HG03196 (cell line): ENCODE measurements around the gene DACH2.

Source experiments
- ATAC-seq: cut with Tn5 transposase; IDR thresholded peaks from one replicate; pipeline ENCODE4 v1.9.1; 2021; ENCODE audit not compliant: unreplicated experiment

DACH2 gene

DNA sequence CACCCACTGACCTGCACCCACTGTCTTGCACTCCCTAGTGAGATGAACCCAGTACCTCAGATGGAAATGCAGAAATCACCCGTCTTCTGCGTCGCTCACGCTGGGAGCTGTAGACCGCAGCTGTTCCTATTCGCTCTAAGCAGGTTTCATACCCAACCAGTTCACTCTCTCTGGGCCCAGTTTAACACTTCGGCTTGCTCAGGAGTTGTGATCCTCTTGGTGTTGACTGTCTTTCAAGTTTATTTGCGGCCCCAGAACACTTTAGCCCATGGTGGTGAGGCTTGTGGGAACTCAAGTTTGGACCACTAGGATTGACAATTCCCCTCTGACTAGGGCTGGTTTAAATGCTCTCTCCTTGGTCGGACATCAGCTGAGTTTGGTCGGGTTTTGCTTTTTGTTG is 147.0 kb downstream of the DACH2 start:
- ATAC-seq = no peak

GRCh38 chrX:86322913-86323312 is 174.7 kb downstream of the DACH2 start:
- no peak for ATAC-seq

GRCh38 chrX:86329174-86329573 is 180.9 kb downstream of the DACH2 start:
- ATAC-seq = no peak

- ATAC-seq = no peak
Observed at GRCh38 chrX:86348669-86349068, 200.4 kb downstream of the DACH2 start.

- ATAC-seq = no peak
Observed at GRCh38 chrX:86349115-86349514, 200.9 kb downstream of the DACH2 start.

DNA sequence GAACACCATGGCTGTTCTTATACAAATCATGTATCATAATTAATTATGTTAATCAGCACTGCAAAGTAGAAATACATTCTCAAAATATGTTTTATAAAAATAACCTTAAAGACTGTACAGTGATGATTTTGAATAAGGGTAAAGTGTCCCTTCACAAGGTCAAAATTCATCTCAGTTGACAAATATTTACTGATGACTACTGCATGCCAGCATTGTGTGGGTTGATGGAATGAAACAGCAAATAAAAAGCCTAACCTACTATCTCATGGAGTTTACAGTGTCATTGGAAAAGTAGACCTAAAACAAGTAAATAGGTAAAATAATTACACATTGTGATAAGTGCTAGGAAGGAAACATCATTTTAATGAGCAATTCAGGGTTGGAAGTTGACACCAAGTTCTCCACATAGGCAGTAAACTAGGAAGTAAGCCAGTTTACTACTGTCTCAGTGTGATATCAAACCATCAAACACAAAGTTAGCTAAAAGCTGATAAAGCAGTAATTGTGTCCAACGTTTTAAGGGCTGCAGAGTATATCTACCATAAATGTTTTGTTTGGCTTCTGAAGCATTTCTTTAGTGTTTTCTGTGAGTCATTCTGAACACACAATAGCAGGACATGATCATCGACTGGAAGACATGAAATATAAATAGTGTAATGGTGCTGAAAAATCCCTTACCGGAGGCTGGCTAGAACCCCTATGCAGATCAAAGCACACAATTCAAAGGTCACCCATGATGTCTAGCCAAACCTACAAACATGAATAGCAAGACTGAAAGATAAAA is 221.8 kb downstream of the DACH2 start:
- ATAC-seq = no peak

DNA sequence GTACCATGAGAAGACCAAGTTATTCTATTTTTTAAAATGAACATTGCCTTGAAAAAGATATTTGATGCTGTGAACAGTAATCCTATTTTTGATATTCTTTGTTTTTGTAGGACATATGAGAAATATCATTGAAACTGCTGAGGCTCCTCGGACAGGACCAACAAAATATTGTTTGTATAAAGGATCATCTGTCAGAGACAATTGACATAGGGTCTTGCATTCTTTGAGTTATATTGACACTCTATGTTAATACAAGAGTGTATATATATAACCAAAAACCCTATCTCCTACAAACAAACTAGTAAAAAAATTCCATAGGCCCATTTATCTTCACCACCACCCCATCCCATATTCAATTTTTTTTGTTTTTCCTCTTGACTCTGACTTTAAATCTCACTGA is 222.7 kb downstream of the DACH2 start:
- no peak for ATAC-seq

GRCh38 chrX:86379209-86379608 is 231.0 kb downstream of the DACH2 start:
- ATAC-seq = no peak

DNA sequence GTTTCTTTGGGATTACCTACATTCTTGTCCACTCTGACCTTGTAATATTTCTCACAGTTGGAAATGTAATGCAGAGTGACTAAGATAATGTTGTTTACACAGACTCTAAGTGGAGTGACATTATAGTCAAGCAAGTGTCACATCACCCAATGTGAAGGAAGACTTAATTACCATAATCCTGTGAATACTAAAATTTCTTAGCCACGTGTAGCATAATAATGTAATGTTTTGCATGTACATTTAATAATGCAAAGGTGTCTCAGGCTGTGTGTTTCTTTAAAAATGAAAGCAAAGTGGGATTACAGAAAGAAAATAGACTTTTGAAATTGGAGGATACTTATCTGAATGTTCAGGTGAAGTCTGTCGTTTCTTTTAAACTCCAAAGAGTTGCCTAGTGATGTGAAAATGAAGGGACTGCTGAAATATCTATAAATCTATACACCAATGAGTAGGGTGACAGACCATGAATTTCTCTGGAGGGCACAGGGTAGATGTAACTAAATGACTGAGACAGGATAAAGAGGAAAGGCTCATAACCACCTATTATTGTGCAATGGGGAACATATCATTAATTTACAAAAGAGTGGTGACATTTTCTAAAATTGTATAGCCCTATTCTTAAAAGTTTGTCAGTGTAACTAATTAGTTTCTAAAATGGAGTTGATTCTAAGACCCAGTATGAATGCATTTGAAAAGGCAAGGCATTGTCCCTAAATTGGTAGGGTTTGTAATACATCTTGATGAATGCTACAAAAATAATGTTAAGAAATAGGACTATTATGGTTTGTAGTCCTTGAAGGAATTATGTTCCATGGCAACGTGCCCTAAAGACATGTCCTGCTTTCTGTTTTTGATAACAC is 235.7 kb downstream of the DACH2 start:
- ATAC-seq = no peak

DNA sequence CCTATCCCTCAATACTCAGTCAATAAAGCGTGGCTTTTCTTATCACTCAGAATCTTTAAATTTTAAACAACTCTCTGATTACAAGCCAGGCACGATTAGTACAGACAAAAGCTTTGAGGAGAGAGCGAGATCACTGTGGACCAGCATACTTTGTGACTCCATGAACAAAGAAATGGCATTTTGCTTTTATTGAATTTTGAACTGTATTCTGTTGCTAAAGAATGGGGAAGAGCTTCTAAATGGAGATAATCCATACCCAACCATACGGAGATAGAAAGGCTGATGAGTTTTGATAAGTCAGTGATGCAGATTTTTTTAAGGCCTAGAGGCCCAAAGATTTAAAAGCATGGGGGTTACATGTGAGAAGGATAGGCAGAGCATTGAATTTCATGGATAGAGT is 259.1 kb downstream of the DACH2 start:
- no peak for ATAC-seq

DNA sequence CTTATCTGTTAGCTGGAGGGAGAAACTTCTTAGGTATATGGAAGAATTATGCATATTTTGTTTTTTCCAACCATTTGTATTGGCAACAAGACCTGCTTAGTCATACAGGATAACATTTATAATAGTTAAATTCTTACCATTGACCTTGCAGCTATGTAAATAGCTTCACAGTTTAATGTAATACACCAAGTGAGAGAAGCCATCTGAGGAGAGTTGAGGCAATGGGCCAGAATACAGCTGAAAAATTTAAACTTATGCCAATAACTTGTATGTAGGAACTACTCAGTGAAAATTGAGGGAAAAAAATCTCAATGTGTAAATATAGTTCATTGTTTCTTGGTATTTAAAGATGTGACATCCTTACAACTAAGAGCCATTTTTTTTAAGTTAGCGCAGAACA is 273.5 kb downstream of the DACH2 start:
- ATAC-seq = no peak

- ATAC-seq = no peak
Observed at GRCh38 chrX:86436116-86436515, 287.9 kb downstream of the DACH2 start.

DNA sequence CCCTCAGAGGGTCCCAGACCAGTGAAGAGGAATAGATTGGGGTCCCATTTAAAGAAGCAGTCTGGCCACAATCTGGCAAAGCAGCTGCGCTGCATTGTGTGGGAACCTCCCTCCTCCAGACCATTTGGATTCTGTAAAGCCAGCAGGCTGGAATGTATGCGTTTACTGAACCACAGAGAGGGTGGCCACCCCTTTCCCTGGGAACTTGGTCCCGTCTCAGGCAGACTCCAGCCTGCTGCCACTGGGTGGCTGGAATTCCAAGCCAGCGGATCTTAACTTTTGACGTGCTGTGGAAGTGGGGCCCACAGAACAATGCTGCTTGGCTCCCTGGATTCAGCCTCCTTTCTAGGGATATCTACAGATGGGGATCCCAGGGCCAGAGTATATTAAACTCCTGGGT is 307.2 kb downstream of the DACH2 start:
- no peak for ATAC-seq

GRCh38 chrX:86460760-86461159 is 312.5 kb downstream of the DACH2 start:
- ATAC-seq = no peak

- ATAC-seq = no peak
Observed at GRCh38 chrX:86504297-86504696, 356.0 kb downstream of the DACH2 start.

DNA sequence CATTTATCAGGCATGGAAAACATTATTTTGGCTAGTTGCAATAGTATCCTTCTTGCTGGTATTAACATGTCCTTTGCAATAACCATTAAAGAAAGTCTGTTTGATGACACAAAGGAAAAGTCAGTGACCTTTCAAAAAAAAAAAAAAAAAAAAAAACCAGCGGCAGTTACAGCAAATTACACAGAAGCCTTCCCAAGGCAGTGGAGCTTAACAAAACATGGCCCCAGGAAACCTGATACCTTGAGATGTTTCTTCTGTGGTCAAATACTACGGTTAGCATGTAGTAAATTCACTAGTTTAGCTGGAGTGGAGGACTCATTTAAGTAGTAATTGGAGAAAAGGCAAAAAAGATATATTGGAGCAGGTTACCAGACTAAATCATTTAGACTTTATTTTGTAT is 359.1 kb downstream of the DACH2 start:
- no peak for ATAC-seq

DNA sequence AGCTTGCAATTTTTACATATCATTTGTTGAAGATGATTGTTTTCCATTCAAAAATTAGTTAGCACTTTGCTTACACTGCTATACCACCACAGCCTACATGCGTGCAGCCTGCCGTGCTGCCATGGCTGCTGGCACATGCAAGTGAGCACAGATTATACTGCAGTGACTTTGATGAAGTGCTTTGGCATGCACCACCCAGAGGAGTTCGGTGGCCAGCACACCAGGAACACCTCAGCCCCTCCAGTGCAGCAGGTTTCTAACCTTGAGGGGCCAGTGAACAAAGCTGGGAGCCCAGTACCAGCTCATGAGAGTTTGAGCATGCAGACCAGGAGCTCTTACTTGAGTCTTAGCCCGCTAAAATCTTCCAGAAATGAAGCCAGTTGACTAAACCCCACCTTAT is 431.5 kb downstream of the DACH2 start:
- ATAC-seq = no peak

GRCh38 chrX:86604607-86605006 is 456.4 kb downstream of the DACH2 start:
- no peak for ATAC-seq

GRCh38 chrX:86696951-86697350 is 548.7 kb downstream of the DACH2 start:
- no peak for ATAC-seq

DNA sequence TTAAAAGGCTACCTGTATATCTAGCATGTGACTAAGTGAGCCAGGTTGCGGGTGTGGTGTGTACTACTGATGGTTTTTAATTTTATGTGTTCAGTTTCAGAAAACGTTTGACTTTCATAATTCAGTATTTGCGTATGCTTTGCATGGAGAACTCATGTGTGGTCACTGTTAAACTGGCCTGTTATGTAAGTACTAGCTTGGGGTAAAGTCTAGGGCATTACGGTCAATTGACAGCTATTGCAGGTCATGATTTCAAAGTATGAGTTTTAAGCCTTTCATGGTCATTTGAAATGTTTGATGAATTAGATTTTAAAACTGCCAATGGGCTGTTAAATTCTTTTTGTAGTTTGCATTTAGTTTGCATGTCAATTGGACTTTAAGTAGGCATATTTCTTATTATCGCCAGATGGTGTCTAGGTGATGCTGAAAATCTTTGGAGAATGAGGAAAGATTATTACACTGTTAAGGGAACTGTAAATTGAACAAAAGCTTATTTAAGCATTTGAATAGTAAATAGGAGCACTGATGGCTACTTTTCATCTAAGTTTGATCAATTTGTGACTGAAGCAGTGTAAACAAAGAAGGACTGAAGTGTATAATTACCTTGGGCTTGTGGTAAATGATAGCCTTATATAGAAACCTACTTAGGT is 563.4 kb downstream of the DACH2 start:
- ATAC-seq = no peak

- ATAC-seq = no peak
Observed at GRCh38 chrX:86714441-86714840, 566.2 kb downstream of the DACH2 start.

DNA sequence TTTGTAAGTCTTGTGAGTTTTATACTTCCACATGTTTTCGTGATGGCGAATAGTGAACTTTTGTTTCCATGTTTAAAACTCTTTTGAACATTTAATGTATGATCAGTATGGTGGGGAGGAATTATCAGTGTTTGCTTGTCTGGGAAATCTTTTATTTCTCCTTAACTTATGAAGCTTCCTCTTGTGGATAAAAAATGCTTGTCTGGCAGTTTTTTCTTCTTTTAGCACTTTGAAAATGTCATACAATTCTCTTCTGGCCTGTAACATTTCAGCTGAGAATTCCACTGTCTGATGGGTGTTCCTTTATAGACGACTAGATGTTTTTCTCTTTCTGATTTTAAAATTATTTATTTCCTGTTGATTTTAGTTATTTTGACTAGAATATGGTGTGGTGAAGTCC is 576.0 kb downstream of the DACH2 start:
- ATAC-seq = no peak
